NCI-H2227 (cell line): ENCODE data around the gene MOB2.

Experiments
- DNase-seq: peaks from one replicate; lab custom pipeline; 2025; ENCODE audit not compliant: unreplicated experiment; lab: John Stamatoyannopoulos, UW

MOB2 gene

DNA sequence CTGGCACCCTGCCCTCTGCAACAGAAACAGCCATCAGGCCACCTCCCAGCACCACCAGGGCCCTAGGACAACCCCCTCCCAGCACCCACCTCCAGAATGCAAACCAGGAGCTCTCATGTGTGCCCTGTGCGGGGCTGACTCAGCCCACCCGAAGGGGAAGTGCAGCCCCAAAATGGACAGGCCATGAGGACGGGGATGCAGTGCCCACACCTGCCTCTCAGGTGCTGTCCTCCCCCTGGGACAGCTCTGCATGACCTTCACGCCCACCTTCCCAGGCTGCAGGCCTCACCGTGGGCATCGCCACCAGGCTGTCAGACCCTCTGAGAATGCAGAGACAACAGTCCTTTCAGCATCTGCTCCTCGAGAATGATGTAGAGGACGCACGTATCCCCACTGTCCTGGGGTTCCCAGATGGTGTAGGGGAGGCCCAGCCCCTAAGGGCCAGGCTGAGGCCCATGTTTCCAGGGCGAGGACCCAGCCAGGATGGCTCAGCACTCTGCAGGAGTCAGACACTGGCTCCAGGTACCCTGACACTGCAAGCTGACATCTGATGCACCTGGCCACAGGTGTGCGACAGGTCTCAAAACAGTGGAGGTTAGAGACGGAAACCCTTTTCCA, 13.5 kb downstream of the MOB2 start:
- DNase-seq: no peak

DNA sequence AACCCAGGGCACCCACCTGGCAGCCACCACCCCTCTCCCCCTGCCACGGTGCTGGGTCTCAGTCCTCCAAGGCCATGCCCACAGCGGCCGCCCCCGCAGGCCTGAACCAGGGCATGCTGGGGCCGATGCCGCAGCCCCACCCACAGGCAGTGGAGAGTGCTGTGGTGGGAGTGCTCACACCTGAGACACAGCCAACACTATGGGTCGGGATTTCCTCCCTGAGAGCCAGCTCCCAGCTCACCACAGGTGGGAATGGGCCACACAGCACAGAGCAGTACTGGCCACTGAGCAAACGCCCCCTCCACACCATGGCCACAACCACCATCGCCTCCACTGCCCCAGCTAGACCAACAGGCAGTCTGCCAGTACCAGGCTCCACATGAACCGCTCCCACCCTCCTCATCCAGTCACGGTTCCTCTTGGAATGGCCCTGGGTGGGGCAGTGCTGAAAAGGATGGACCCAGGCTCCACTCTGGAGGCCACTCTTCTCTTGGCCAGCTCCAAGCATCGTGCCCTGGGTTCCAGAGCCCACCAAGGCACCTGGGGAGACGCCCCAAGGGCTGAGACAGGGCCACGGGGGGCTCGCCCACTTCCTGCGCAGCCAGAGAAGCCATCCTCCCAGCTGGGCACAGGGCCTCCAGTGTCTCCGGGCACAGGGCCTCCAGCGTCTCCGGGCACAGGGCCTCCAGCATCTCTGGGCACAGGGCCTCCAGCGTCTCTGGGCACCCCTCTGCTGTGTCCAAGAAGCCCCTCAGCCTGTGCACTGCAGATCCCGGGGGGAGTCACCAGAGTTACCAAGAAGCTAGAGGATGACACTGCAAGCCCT, 14.2 kb downstream of the MOB2 start:
- DNase-seq: no peak

DNA sequence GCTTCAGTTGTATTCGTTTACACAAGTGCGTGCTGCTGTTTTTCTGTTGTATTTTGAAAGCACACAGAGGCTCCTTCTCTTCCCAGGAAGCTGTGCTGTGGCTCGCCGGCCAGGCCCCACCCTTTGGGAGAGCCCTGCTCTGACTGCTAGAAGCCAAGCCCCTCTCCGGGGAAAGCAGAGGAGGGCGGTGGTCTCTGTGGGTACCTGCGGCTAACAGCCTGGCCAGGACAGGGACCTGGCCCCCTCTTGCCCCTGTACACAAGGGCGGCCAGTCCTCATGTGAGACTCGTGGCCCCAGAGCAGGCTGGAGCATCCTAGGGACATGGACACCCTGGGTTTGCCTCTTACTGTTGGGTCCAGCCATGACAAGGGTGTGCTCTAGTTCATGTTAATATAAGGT, 14.8 kb downstream of the MOB2 start:
- no peak for DNase-seq

DNA sequence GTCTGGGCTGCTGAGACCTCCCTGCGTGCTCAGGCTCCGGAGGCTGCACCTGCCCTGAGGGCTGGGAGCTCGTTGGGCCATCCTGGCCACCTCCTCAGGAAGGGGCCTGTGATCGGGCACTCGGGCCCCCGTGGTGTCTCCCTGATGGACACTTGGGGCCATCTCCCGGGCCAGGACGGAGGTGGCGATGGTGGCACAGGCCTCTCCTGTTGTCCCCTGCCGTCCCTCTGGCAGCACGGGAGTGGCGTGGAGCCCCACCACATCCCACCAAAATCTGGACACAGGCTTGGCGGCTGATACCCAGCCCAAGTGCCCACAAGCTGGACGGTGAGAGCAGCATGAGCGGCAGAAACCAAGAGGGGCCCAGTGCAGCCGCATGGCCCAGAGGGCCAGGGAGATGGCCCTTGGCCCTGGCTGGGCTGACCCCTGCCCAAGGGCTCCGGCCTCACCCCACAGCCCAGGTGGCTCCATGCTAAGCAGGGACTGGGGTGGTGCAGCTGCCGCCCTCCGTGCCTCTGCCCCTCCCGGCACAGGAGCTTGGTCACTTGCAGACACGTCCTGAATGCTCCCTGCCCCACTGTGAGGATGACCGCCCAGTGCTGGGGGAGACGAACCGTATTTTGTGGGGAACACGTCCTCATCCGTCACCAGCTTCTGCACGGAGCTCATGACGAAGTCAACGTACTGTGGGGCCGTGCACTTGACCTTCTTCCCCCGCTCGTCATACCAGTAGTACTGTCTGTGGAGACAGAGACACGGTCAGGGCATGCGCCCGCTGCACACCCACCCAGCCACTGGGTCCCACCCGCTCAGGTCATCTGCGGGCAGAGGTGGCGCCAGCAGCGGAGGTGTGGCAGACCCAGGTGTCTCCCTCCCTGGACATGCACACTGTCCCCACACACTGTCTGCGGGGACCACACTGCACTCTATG, 15.6 kb downstream of the MOB2 start:
- no peak for DNase-seq

DNA sequence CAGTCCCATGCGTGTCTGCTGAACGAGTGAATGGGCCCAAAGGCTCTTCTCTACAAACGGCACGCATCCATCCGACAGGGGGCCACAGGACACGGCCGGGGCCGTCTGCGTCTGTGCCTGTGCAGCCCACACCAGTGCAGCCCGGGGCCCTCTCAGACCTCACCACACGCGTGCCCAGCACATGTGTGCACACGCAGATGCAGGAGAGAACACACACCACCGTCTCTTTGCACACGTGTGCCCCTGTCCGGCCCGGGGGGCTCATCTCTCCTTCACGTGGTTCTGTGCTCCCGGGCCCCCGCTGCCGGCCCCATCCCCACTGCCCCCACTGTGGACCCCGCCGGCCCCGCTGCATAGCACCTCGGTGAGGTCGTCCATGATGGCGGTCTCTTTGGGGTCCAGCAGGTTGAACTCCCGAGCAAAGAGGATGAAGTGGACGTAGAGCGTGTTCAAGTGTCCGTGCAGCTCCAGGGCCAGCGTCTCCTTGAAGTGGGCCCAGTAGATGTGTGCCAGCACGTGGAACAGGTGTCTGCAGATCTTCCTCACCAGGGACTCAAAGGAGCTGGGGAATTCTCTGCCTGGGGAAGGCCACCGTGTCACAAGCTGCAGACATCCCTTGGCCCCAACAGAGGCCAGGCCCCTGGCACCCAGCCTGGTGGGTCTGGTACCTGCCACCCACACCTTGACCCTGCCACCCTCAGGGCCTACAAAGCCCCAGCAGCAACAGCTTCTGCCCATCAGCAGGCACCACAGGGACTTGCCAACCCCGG, 16.5 kb downstream of the MOB2 start:
- no peak for DNase-seq

DNA sequence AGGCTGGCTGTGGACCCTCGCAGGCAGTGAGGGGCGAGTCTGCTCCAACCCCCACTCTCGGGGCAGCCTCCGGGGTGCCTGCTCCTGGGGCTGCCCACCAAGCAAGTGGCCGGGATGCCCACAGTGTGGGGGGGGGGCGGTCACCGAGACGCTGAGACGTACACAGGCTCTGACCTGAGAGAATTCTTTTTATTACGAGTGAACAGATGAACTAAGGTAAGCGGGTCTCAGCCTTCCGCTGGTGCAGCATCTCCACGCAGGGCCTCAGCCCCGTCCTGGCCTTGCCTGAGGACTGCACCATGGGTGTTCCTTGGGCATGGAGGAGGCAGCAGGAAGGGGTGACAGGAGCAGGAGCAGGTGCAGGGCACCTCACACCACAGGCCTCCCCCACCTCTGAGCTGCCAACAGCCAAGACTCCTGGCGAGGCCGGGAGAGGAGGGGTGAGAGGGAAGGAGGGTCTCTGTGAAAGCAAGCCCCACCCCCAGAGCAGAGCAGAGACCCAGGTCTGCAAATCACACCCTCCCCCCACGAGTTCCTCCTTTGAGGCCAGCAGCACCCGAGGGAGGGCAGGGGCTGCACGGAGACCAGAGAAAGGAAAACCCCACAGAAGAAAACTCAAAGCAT, 17.2 kb downstream of the MOB2 start:
- no peak for DNase-seq

DNA sequence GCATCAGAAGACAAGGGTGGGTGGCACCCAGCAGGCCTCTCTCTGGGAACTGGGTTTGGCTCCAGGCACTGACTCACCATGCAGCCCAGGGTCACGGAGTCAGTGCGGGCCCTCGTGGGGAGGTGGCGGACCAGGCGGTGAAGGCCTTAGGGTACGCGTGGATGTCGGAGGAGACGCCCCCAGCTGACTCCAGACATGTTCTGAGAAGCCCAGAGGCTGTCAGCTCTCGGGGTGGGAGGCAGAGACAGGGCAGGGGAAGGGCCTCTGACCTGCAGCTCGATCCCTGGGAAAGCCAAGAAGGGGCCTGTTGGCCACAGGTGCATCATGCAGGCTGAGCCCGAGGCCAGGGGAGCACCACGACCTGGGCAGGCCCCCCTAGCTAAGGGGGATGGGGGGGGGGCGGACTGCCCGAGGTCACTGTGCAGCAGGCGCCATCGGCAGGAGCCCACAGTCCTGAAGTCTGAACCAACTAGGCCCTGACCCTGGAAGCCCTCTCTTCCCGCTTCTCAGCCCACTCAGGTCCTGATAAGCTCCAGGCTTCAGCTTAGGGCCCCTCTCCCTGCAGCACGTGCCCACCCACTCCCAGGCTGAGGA, 18.0 kb downstream of the MOB2 start:
- DNase-seq: no peak

DNA sequence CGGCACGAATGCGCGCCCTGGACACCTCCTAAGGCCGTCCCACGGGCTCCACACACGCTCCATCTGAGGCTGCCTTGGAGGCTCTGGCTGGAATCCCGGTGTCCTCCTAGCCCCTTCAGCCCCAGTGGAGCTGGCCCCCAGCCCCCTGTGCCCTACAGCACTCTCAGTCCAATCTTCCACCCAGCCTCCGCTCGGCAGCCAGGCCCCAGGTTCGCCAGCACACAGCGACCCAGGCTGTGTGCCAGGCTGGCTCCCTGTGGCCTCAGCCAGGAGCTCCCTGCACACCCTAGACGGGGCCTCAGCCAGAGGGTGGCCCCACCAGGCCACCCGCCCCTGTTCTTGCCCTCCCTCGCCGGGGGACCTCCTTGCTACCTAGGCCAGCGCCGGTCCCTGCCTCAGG, 18.6 kb downstream of the MOB2 start:
- DNase-seq: no peak

DNA sequence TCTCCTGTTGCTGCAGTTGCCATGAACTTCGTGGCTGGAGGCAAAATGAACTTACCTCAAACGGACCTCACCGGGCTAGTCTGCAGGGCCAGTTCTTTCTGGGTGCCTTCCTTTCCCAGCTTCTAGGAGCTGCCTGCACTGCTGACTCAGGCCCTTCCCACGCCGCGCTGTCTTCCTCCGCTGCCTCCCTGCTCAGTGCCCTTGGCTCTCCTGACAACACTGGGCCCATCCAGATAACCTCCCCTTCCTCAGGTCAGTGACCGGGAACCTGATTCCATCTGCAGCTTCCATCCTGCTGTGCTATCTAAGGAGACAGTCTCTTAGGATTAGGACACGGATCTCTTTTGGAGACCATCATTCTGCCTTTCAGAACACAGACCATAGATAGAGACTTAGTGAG, 19.3 kb downstream of the MOB2 start:
- DNase-seq: no peak

DNA sequence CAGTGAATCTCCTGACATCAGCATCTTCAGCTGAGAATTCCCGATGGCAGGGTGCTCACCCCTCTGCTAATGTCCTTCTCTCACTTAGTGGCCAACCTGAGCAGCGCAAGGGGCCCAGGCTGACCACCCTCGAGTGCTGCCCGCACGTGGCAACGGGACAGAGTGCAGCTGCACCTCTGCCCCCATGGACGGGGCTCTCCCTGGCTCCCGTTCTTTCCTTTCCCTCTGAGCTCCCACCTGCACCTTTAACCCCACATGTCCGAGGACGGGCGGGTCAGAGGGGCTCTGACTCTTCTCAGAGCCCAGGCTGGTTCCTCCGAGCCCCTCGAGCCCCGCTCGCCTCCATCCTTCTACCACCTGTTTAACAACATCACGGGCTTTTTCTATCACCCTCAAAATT, 19.8 kb downstream of the MOB2 start:
- DNase-seq: no peak

DNA sequence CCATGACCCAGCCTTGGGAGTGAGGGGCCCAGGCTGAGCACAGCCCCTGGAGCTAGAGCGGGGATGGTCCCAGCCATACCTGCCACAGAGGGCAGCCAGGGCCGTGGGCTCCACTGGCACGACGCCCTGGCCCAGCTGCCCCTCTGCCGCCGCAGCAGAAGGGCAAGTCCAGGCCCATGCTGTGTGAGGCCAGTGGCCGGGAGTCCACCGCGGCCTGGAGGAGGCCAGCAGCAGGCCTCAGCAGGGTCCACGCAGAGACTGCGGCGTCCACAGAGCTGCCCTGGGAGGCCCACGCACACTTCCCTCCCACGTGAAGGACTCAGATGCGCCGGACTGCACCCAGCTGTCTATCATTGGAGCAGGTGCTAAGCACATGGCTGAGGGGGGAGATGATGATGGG, 23.5 kb downstream of the MOB2 start:
- DNase-seq: no peak

DNA sequence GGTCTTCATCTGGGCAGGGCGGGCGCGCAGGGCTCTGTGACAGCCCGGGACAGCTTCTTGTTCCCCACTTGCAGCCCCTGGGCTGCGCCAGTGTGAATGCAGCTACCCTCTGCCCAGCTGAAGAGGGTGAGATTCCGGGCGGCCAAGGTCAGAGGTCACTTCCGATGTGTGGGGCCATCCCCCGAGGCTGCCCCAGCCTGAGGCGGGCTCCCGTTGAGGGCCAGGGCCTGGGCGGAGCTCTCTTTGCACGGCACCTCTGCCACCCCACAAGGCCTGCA, 23.9 kb downstream of the MOB2 start:
- no peak for DNase-seq

DNA sequence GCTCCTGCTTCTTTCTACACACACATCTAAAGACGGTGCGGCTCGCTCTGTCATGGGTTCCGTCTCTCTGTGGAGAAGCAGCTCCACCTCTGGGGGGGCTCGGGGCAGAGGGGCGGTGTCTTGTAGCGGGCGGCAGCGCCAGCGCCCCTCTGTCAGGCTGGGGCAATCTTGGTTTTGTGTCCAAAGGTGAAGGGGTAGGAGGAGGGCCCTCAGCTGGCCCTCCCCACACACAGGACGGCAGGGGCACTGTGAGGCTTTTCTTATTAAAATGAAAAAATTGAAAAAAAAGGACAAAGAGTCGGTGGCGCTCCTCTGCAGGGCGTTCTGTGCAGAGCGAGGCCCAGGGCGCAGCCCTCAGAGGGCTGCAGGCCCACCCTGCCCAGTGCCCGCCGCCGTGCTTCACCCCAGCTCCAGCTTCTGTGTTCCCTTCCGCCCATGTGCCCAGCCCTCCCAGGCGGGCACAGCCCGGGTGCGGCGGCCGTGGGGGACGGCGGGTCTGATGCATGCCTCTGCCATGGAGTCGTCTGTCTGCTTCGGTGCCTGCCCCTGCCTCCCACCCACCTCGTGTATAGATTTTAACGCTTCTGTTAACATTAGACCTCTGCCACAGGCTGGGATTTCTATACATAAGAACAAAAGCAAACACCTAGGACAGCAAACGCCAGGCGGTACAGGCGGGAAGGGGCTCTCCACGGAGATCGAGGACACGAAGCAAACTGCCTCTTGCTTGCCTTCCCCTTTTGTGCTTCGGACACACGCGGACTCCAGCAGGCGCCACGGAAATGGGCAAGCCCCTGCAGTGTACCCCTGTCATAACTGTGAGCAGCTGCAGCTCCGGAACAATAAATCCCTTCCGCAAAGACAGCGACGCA, 24.5 kb downstream of the MOB2 start:
- DNase-seq: no peak

DNA sequence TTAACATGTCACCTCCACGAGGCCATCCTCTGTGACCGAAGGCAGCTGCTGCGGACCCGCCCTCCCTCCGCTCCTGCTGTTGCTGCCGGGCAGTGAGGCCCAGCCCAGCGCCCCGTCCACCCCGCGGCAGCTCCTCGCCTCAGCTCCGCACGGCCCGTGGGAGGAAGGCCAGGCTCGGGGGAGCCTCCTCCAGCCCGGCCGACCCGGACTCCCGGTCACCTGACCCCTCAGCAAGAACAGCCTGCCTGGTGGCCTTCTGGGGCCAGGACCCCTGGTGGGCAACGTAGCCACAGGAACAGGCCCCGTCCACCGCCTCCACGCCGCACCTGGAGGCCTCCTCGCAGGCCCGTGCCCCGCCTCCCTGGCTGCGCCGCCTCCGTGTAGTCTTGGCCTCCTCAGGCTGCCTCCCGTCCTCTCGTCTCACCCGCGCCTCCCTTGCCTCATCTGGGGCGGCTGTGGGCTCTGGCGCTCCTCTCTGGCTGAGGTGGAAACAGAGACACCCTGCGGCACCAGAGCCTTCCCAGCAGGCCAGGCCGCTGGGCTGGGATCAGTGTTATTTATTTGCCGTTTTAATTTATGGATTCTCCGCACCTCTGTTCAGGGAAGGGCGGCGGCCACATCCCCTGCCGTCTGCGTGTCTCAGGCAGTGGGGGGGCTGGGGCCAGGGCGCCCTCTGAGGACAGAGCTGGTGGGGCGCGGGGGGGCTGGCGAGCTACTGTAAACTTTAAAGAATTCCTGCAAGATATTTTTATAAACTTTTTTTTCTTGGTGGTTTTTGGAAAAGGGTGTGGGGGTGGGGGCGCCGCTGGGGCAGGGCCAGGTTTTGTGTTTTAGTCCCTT, 25.4 kb downstream of the MOB2 start:
- no peak for DNase-seq

DNA sequence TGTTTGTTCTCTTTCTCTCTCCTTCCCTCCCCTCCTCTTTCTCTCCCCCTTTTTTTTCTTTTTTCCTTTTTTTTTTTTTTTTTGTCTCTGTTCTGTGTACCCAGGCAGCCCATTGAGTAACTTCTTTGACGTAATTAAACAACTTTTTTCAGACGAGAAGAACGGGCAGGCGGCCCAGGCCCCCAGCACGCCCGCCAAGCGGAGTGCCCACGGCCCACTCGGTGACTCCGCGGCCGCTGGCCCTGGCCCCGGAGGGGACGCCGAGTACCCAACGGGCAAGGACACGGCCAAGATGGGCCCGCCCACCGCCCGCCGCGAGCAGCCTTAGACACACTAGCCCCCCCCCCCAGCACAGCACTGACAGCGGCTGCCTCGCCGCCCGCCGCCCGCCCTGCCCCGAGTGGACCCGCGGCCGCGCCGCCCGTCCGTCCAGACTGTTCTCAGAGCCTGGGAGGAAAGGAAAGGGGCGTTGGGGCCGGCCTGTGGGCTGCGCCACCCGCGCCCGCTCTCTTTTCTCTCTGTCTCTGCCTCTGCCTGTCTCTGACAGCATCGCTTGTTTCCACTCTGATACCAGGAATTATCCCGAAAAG, 26.1 kb downstream of the MOB2 start:
- DNase-seq: no peak

DNA sequence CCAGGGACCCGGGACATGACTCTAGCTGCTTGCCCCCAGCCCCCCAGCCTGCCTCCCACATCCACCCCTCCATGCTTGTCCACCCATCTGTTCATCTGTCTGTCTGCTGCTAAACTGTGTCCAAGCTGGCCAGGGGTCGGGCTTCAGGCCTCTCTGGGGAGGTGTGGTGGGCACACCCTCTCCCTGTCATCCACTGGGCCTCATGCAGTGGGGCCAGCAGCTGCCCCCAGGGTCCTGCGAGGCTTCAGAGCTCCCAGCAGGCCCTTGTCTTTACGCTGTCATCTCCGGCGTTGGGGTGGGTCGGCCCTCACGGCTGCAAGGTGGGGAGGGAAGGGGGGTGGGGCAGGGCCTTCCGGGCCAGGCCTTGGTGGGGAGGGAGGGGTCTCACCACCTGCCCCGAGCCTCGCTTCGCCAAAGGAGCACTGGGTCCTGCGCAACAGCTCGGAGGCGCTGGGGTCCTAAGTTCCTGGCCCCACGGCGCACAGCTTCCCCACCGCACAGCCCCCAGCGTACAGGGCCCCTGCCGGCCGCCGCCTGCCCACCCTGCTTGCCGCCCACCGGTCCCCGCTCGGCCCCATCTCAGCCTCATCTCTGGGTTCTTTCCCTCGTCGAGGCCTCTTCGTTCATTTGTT, 26.7 kb downstream of the MOB2 start:
- DNase-seq: no peak

DNA sequence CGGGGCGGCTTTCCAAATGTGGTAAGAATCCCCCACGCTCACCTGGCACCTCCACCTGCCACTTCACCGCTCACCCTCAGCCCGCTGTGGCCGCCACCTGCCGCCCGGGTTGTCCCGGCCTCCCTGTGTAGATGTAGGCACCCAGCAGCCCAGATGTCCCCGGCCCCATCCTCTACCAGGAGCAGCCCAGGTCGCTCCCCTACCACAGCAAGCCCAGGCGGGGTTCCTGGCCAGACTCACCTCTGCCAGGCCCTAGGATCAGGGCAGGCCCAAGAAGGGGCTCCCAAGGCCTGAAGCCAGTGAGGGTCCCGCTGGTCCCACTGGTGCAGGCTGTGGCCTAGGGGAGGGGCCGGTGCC, 27.4 kb downstream of the MOB2 start:
- no peak for DNase-seq
